ENCODE data around the gene ARPC2.

The ARPC2 gene

GRCh38 chr2:218216674-218217359, at the start of gene ARPC2:
Gene ARPC2 (plus strand): TSS chr2:218217189. CDS start chr2:218217471, 282 bp downstream.
- no peak for TF ChIP-seq CTCF (IDR thresholded peaks at IDR 0.05)

DNA sequence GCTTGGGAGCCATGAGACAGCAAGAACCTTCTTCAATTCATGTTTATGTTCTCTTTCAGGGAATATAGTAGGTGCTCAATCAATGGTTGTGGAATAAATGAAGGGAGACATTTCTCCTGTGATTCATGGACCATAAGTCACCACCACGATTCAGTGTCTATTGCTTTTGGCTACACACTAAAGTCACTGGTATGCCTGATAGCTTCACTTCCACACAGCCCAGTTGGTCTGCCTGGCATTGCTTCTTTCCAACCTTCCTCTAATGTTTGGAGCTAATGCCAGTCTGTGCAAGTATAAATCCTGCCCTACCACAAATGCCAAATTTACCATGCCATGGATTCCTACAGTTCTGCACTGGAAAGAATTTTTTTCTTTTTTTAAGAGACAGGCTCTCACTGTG, 49.0 kb upstream of the ARPC2 start:
- no peak for TF ChIP-seq CTCF (IDR thresholded peaks at IDR 0.05)

DNA sequence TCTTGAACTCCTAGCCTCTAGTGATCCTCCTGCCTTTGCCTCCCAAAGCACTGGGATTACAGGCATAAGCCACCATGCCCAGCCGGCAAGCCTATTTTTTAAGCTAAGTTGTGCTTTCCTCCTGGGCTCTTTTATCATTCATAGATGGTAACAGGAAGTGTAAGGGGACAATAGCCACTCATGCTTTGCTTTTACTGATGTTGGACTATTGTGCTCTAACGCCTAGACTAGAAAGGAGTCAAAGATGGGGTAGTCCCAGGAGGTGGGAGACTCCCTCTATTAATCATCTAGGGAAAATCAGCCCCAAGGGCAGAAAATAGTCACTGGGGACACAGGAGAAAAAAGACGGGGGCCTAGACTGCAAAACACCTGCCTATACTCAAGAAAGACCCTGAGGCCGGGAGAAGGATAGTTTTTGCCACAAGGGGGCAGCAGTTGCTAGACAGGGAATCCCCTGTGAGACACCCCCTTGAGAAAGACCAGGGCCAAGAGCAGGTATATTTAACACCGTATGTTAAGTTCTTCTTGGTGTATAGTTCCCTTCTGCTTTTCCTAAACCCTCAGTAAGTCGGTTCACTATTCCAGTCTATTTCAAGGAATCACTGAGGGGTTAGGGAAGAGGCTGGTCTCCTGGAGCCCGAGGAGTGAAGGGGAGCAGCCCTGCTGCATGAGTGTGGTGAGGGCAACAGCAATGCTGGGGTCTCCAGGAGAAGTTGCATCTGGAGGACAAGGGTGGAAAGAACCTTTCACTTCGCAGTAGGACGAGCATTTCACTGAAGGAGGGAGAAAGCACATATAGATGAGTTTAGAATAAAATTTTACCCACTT, 48.1 kb upstream of the ARPC2 start:
- TF ChIP-seq CTCF (IDR thresholded peaks at IDR 0.05): peak; percentile 54

DNA sequence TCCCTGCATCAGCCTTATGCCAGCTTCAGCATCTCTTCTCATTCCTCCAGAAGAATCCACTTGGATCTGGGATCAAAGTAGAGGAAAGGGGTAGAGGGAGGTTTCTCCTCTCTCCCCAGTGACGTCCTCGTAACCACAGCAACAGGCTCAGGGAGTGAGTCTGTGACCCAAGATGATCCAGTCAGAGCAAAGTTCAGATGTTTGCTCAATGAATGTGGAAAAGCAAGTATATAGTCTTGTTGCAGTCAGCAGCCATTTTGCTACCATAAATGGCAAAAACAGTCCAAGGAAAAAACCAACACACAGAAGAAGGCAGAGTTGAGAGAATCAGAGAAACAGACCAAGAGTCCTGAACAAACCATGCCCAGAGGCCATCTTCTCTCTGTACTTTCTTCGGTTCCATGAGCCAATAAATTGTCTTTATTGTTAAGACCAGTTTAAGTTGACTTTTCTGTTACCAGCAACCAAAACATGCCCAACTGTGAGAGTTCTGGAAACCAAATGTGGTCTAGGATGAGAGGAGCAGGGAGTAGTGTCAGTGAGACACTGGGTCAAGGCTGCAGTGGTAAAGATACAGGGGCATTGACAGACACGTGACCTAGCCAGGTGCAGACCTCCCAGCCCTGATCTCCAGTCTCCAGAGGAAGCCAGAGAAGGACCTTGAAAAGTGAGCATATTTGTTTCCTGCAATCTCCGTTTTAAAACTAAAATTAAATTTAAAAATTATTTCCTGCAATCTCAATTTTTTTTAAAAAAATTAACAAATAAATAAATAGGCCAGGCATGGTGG, 47.0 kb upstream of the ARPC2 start:
- TF ChIP-seq CTCF (IDR thresholded peaks at IDR 0.05): no peak

DNA sequence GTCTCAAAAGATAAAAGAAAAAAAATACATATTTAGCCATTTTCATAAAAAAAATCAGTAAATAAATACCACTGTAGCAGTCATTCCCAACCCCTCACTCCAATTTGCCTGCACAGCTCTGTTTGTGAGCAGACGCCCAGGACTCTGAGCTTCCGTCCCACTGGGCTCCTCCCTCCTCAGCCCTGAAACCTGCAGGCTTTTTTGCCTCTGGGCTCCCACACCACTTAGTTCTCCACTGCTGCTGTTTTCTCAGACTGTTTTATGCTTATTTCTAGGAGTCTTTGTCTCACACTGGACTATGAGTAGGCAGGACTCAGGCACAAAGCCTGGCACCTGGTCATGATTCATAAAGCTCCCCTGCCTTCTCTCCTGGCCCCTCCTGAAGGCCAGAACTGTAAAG, 44.1 kb upstream of the ARPC2 start:
- TF ChIP-seq CTCF (IDR thresholded peaks at IDR 0.05): no peak

- no peak for TF ChIP-seq CTCF (IDR thresholded peaks at IDR 0.05)
Measured at GRCh38 chr2:218179782-218180181, 37.2 kb upstream of the ARPC2 start.

GRCh38 chr2:218180467-218181114, 36.4 kb upstream of the ARPC2 start:
- no peak for TF ChIP-seq CTCF (IDR thresholded peaks at IDR 0.05)
